HCT116 (cell line): ENCODE data around the gene BTD. TPM values are rescaled to one million over a fixed set of nuclear protein-coding genes. Genes with fewer than 3 reads are reported as not detected.

Experiments used
- ATAC-seq: fragments of 200-7000 bp; cut with Tn5 transposase; 2 replicates; pipeline ENCODE4 v1.9.1; 2020; ENCODE audit warnings: mild to moderate bottlenecking, moderate library complexity
- BruUV-seq: library from RNA; stranded (reverse); fragments of 400-500 nt; replicated peaks from 2 replicates; lab custom pipeline; 2021; lab: Mats Ljungman, UMichigan
- CTCF ChIA-PET: fragments of 300-600 bp; sonication (Branson Sonifier 250); formaldehyde crosslinking; loops from one replicate; lab custom pipeline; 2021; ENCODE audit warnings: antibody characterized with exemption; lab: Charles Lee
- POLR2A ChIA-PET: fragments of 300-600, 350-600 bp; sonication (Branson Sonifier 250); formaldehyde crosslinking; loops from one replicate; lab custom pipeline; 2021; ENCODE audit warnings: antibody characterized with exemption; lab: Charles Lee
- RAD21 ChIA-PET, 2 experiments: fragments of 300-600 bp; sonication (Branson Sonifier 250); formaldehyde crosslinking; loops; one replicate each; lab custom pipeline; 2023; ENCODE audit warnings: low total read pairs in 2 of 2; ENCODE audit not compliant: uncharacterized antibody in 2 of 2, unreplicated experiment in 2 of 2, low non-redundant PET in 1 of 2; lab: Charles Lee
- DNase-seq: peaks from one replicate; pipeline ENCODE4 v3.0.0-alpha.2; 2010; ENCODE audit warnings: low read depth, low spot score
- H2AFZ ChIP-seq: fragments of 200-600 bp; shearing (Covaris generic), sonication (generic); 2 replicates; pipeline ENCODE4 v1.6.1; 2017; ENCODE audit warnings: low read depth, mixed run types, mixed read lengths, antibody characterized with exemption, low read length; ENCODE audit not compliant: poor library complexity, severe bottlenecking
- H3K27ac ChIP-seq: 2 replicates; pipeline ENCODE4 v1.5.1; 2012; ENCODE audit warnings: low read depth, low read length
- H3K27me3 ChIP-seq: fragments of 200-600 bp; sonication (generic); 2 replicates; pipeline ENCODE4 v1.6.1; 2016; ENCODE audit warnings: mixed run types, low read length, mixed read lengths; ENCODE audit not compliant: insufficient read depth
- H3K36me3 ChIP-seq, 2 experiments: fragments of 200-500 bp in 1 of 2; fragments of 200-600 bp in 1 of 2; sonication (Bioruptor generic) in 1 of 2; sonication (generic) in 1 of 2; 2 replicates each; pipeline versions ENCODE4 v1.5.1 to v1.6.1; 2014 to 2016; ENCODE audit warnings: low read length in 2 of 2, inconsistent platforms in 1 of 2, mixed read lengths in 1 of 2, mixed run types in 1 of 2; ENCODE audit not compliant: insufficient read depth in 2 of 2, control insufficient read depth in 1 of 2
- H3K4me1 ChIP-seq, 2 experiments: fragments of 200-600 bp in 1 of 2; sonication (generic) in 1 of 2; 2 replicates each; pipeline versions ENCODE4 v1.5.1 to v1.6.1; 2012 to 2017; ENCODE audit warnings: low read length in 2 of 2, inconsistent platforms in 1 of 2, mild to moderate bottlenecking in 1 of 2, mixed read lengths in 1 of 2, mixed run types in 1 of 2, moderate library complexity in 1 of 2; ENCODE audit not compliant: insufficient read depth in 2 of 2, control insufficient read depth in 1 of 2
- H3K4me2 ChIP-seq: fragments of 200-600 bp; sonication (generic); 2 replicates; pipeline ENCODE4 v1.6.1; 2017; ENCODE audit warnings: mixed run types, low read length, mixed read lengths
- H3K4me3 ChIP-seq, 2 experiments: fragments of 200-600 bp in 1 of 2; sonication (generic) in 1 of 2; replicated peaks in 1 of 2; 2 replicates each; pipeline ENCODE4 v1.5.1; 2011 to 2016; ENCODE audit warnings: low read length in 2 of 2, control low read depth in 1 of 2, low read depth in 1 of 2, mild to moderate bottlenecking in 1 of 2, mixed read lengths in 1 of 2, mixed run types in 1 of 2
- H3K79me2 ChIP-seq: fragments of 200-600 bp; sonication (generic); 2 replicates; pipeline ENCODE4 v1.6.1; 2017; ENCODE audit warnings: mild to moderate bottlenecking, mixed run types, low read length, moderate library complexity, mixed read lengths; ENCODE audit not compliant: insufficient read depth
- H3K9ac ChIP-seq: fragments of 200-600 bp; sonication (generic); 2 replicates; pipeline ENCODE4 v1.6.1; 2016; ENCODE audit warnings: low read length, mixed read lengths
- H3K9me2 ChIP-seq: fragments of 200-600 bp; sonication (generic), shearing (Covaris generic); 2 replicates; pipeline ENCODE4 v1.6.1; 2017; ENCODE audit warnings: mixed run types, mild to moderate bottlenecking, moderate library complexity; ENCODE audit not compliant: insufficient read depth
- H3K9me3 ChIP-seq, 2 experiments: fragments of 200-500 bp in 1 of 2; fragments of 200-600 bp in 1 of 2; sonication (Bioruptor generic) in 1 of 2; sonication (generic) in 1 of 2; 2 replicates each; pipeline ENCODE4 v1.6.1; 2014 to 2017; ENCODE audit warnings: low read length in 2 of 2, mixed read lengths in 2 of 2, inconsistent platforms in 1 of 2, low read depth in 1 of 2, mild to moderate bottlenecking in 1 of 2, mixed run types in 1 of 2, moderate library complexity in 1 of 2; ENCODE audit not compliant: control insufficient read depth in 1 of 2, insufficient read depth in 1 of 2
- H4K20me1 ChIP-seq: fragments of 200-600 bp; sonication (generic), shearing (Covaris generic); 2 replicates; pipeline ENCODE4 v1.6.1; 2017; ENCODE audit warnings: mixed run types, mild to moderate bottlenecking, moderate library complexity; ENCODE audit not compliant: insufficient read depth
- CBX3 ChIP-seq: IDR thresholded peaks from 2 replicates; pipeline ENCODE4 v1.6.1; 2012; ENCODE audit warnings: low read depth
- CEBPB ChIP-seq: IDR thresholded peaks from 2 replicates; pipeline ENCODE4 v1.6.1; 2012; ENCODE audit warnings: low read depth
- ELF1 ChIP-seq: IDR thresholded peaks from 2 replicates; pipeline ENCODE4 v1.6.1; 2012; ENCODE audit warnings: low read depth, borderline replicate concordance
- EZH2 ChIP-seq: fragments of 200-600 bp; sonication (generic); IDR thresholded peaks from 2 replicates; pipeline ENCODE4 v1.6.1; 2017; ENCODE audit warnings: antibody characterized with exemption, mixed run types
- EZH2phosphoT487 ChIP-seq: fragments of 200-600 bp; IDR thresholded peaks from 2 replicates; pipeline ENCODE4 v1.6.1; 2018; ENCODE audit warnings: antibody characterized with exemption, borderline replicate concordance
- POLR2A ChIP-seq: IDR thresholded peaks from 2 replicates; pipeline ENCODE4 v1.7.0; 2011; ENCODE audit warnings: borderline replicate concordance; ENCODE audit not compliant: insufficient read depth, insufficient read length; ENCODE audit errors: extremely low read depth
- POLR2AphosphoS5 ChIP-seq: IDR thresholded peaks from 2 replicates; pipeline ENCODE4 v1.6.1; 2011; ENCODE audit warnings: mild to moderate bottlenecking, low read depth, low read length, moderate library complexity
- RAD21 ChIP-seq: IDR thresholded peaks from 2 replicates; pipeline ENCODE4 v1.6.1; 2012; ENCODE audit warnings: low read depth, mild to moderate bottlenecking
- SP1 ChIP-seq: IDR thresholded peaks from 2 replicates; pipeline ENCODE4 v1.6.1; 2012; ENCODE audit warnings: low read depth
- ZBTB33 ChIP-seq: IDR thresholded peaks from 2 replicates; pipeline ENCODE4 v1.6.1; 2011; ENCODE audit warnings: mild to moderate bottlenecking, low read length, moderate library complexity; ENCODE audit not compliant: insufficient replicate concordance; ENCODE audit errors: extremely low read depth
- ZFX ChIP-seq: fragments of 450-650 bp; IDR thresholded peaks from 2 replicates; pipeline ENCODE4 v1.6.1; 2017
- ZNF274 ChIP-seq: fragments of 200-500 bp; sonication (Bioruptor generic); IDR thresholded peaks from 2 replicates; pipeline ENCODE4 v1.6.1; 2014; ENCODE audit warnings: mild to moderate bottlenecking, low read depth, low read length, inconsistent platforms
- intact Hi-C: fragments of 100-400 bp; cut with micrococcal nuclease; formaldehyde crosslinking; loops from 2 replicates; pipeline ENCODE4 v1.10.0; 2022
- total RNA-seq: library from RNA; stranded (reverse); gene quantifications from one replicate; pipeline ENCODE4 v1.2.1, GENCODE V29; 2021; ENCODE audit not compliant: unreplicated experiment
- TF ChIP-seq, protein P1 (sequence below): IDR thresholded peaks from 2 replicates; pipeline ENCODE4 v1.6.1; 2012
- TF ChIP-seq, protein P2 (sequence below), 3 experiments: fragments of 200-600 bp in 1 of 3; sonication (generic) in 1 of 3; IDR thresholded peaks in 2 of 3; conservative IDR thresholded peaks in 1 of 3; 2 replicates each; pipeline ENCODE4 v1.5.1; 2012 to 2017; ENCODE audit warnings: low read depth in 2 of 3, low read length in 2 of 3, antibody characterized with exemption in 1 of 3, borderline replicate concordance in 1 of 3, control low read depth in 1 of 3, mild to moderate bottlenecking in 1 of 3, mixed read lengths in 1 of 3, mixed run types in 1 of 3, moderate library complexity in 1 of 3; ENCODE audit not compliant: insufficient read depth in 1 of 3

The BTD gene
- total RNA-seq, 1 experiment from 2014 or later: 5.0 TPM

- Histone ChIP-seq H3K36me3 (no peaks in the 10 kb centered on the region), H4K20me1 (no peaks in the 10 kb centered on the region), H3K27ac (no peak overlapping the region), H3K4me2 (no peak overlapping the region), H2AFZ (no peak overlapping the region), H3K9ac (no peak overlapping the region), H3K9me3 (no peaks in the 10 kb centered on the region), H3K4me1 (peaks cover 0 to 3% of the 10 kb centered on the region in 2 experiments; a peak in 1 of 4 replicates), H3K4me3 (no peak overlapping the region), H3K27me3 (no peaks in the 10 kb centered on the region), H3K9me2 (no peaks in the 10 kb centered on the region), H3K79me2 (no peaks in the 10 kb centered on the region)
- intact Hi-C loops: no loop called here
- no peak for DNase-seq
- TF ChIP-seq, protein P1, sequence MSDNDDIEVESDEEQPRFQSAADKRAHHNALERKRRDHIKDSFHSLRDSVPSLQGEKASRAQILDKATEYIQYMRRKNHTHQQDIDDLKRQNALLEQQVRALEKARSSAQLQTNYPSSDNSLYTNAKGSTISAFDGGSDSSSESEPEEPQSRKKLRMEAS: no peak
- no peak for TF ChIP-seq RAD21
- TF ChIP-seq CEBPB: no peak
- no peak for TF ChIP-seq EZH2phosphoT487
- TF ChIP-seq, protein P2, sequence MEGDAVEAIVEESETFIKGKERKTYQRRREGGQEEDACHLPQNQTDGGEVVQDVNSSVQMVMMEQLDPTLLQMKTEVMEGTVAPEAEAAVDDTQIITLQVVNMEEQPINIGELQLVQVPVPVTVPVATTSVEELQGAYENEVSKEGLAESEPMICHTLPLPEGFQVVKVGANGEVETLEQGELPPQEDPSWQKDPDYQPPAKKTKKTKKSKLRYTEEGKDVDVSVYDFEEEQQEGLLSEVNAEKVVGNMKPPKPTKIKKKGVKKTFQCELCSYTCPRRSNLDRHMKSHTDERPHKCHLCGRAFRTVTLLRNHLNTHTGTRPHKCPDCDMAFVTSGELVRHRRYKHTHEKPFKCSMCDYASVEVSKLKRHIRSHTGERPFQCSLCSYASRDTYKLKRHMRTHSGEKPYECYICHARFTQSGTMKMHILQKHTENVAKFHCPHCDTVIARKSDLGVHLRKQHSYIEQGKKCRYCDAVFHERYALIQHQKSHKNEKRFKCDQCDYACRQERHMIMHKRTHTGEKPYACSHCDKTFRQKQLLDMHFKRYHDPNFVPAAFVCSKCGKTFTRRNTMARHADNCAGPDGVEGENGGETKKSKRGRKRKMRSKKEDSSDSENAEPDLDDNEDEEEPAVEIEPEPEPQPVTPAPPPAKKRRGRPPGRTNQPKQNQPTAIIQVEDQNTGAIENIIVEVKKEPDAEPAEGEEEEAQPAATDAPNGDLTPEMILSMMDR (IDR thresholded peaks at IDR 0.05 in 2 of 3, conservative IDR thresholded peaks at IDR 0.05 in 1 of 3; ENCODE audit: borderline replicate concordance in 1 of 3, insufficient read depth in 1 of 3, low read depth in 2 of 3, low read length in 2 of 3): no peak
- no peak for TF ChIP-seq POLR2A
- TF ChIP-seq ZFX: no peak
- TF ChIP-seq ZNF274: no peak
- TF ChIP-seq CBX3: no peak
- no peak for TF ChIP-seq POLR2AphosphoS5
- TF ChIP-seq ZBTB33: no peak
- TF ChIP-seq ELF1: no peak
- no peak for TF ChIP-seq EZH2
- no peak for TF ChIP-seq SP1
- RAD21 ChIA-PET: no interaction called here
- no peak for ATAC-seq
- CTCF ChIA-PET: no interaction called here
- POLR2A ChIA-PET: no interaction called here
- BruUV-seq: no TSS peak
Measured at GRCh38 chr3:15614958-15615357, 13.4 kb downstream of the BTD start.
